ENCODE data around the gene GLT6D1.

DNA sequence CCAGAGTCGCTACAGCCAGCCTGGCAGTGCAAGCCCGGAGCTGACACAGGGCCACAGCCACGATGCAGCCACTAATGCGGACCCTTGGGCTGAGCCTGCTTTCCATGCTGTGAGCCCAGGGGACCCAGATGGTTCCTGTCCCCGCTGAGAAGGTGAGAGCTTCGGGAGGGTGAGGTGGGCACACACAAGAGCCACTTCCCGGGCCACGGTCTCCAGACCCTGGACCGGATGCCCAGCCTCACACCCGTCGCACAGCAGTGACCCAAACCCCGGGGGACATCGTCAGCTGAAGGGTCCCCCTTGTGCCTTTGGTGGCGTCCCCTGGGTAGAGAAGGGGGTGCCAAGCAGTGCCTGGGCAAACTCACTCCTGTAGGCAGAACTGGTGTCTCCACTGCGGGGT is 64.4 kb downstream of the GLT6D1 start:
- TF ChIP-seq, protein P1, sequence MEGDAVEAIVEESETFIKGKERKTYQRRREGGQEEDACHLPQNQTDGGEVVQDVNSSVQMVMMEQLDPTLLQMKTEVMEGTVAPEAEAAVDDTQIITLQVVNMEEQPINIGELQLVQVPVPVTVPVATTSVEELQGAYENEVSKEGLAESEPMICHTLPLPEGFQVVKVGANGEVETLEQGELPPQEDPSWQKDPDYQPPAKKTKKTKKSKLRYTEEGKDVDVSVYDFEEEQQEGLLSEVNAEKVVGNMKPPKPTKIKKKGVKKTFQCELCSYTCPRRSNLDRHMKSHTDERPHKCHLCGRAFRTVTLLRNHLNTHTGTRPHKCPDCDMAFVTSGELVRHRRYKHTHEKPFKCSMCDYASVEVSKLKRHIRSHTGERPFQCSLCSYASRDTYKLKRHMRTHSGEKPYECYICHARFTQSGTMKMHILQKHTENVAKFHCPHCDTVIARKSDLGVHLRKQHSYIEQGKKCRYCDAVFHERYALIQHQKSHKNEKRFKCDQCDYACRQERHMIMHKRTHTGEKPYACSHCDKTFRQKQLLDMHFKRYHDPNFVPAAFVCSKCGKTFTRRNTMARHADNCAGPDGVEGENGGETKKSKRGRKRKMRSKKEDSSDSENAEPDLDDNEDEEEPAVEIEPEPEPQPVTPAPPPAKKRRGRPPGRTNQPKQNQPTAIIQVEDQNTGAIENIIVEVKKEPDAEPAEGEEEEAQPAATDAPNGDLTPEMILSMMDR (IDR thresholded peaks at IDR 0.05), result no peak
- TF ChIP-seq POLR2AphosphoS5 (IDR thresholded peaks at IDR 0.05) (no peak), POLR2A (IDR thresholded peaks at IDR 0.05) (no peak)

Measured in suprapubic skin (tissue), 4 donors.